GM06990 (cell line): ENCODE results near the gene SAFB.

ENCODE experiments used
- DNase-seq: peaks from one replicate; pipeline ENCODE4 v3.0.0-alpha.2; 2011; ENCODE audit not compliant: insufficient read length; ENCODE audit errors: extremely low read depth
- H3K27me3 ChIP-seq: replicated peaks from 2 replicates; pipeline ENCODE4 v1.6.0; 2011; ENCODE audit warnings: low read length; ENCODE audit not compliant: control insufficient read depth, insufficient read depth
- H3K36me3 ChIP-seq: 2 replicates; pipeline ENCODE4 v1.5.1; 2011; ENCODE audit warnings: low read length; ENCODE audit not compliant: control insufficient read depth, insufficient read depth
- H3K4me3 ChIP-seq: replicated peaks from 2 replicates; pipeline ENCODE4 v1.5.1; 2011; ENCODE audit warnings: low read depth, mild to moderate bottlenecking, control low read depth, low read length
- CTCF ChIP-seq: IDR thresholded peaks from 2 replicates; pipeline ENCODE4 v1.5.1; 2011; ENCODE audit warnings: low read length, control low read depth, mild to moderate bottlenecking, inconsistent platforms; ENCODE audit not compliant: insufficient read depth, poor library complexity, severe bottlenecking

The SAFB gene

GRCh38 chr19:5588441-5588840, 34.4 kb upstream of the SAFB start:
- no peak for DNase-seq
- TF ChIP-seq CTCF = no peak
- Histone ChIP-seq H3K27me3 (no peaks in the 10 kb centered on the region), H3K4me3 (no peak overlapping the region), H3K36me3 (peaks cover 36% of the 10 kb centered on the region)

- no peak for DNase-seq
- Histone ChIP-seq H3K27me3 (no peaks in the 10 kb centered on the region), H3K36me3 (peaks cover 42% of the 10 kb centered on the region), H3K4me3 (no peak overlapping the region)
- TF ChIP-seq CTCF = no peak
These were observed 33.8 kb upstream of the SAFB start for GRCh38 chr19:5588906-5589676.

DNA sequence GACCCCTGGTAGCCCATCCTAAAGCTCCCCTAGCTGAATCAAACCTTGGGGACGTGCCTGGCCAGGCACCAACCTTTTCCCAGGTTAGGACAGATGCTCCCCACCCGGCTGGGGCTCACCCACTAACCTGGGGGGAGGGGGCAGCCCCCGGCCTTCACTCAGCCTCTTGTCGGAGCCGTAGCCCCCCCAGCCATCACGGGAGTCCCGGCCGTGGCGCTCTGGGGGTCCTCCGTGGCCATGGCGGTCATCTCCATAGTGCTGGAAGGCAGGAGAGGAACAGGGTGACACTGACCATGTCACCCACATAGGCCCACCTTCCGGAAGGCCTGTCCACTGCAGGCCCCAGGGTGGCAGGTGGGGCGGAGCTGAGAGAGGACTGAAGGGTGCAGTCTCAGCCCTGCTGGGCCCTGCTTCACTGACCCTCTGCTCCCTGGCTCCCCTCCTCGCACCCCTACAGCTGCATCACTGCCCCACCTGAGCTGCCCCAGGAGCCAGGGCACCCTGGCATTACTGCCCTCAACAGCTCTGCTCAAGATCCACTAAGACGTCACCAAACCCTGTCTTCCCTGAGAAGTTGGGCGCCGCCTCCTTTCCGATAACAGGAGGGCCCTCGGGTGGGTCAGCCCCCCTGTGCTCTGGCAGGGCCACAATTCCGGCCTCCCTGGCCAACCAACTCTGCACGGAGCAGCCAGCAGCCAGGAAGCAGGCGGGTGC, 32.6 kb upstream of the SAFB start:
- Histone ChIP-seq H3K4me3 (no peak overlapping the region), H3K27me3 (no peaks in the 10 kb centered on the region), H3K36me3 (peaks cover 50% of the 10 kb centered on the region)
- DNase-seq = no peak
- no peak for TF ChIP-seq CTCF

DNA sequence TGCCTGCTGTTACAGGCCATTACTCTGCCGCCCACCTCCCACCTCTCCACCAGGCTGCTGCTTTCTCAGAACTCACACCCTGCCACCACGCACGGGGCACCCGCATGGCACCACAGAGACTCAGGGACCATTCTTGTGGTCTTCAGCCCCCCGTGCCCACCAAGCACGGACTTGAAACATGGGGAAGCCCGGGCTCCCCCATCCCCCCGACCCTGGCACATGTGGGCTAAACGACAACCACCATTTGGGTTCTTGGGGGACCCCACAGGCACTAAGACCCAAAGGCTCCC, 32.1 kb upstream of the SAFB start:
- no peak for TF ChIP-seq CTCF
- no peak for DNase-seq
- H3K4me3 ChIP-seq = no peak overlapping the region
- H3K27me3 ChIP-seq = no peaks in the 10 kb centered on the region
- peaks cover 53% of the 10 kb centered on the region for H3K36me3 ChIP-seq

- H3K27me3 ChIP-seq = no peaks in the 10 kb centered on the region
- H3K4me3 ChIP-seq = no peak overlapping the region
- no peak for DNase-seq
- H3K36me3 ChIP-seq = peaks cover 54% of the 10 kb centered on the region
- TF ChIP-seq CTCF = no peak
These were observed 31.4 kb upstream of the SAFB start for GRCh38 chr19:5591476-5591875.
